ENCODE results near the gene CCDC87.

Gene CCDC87

DNA sequence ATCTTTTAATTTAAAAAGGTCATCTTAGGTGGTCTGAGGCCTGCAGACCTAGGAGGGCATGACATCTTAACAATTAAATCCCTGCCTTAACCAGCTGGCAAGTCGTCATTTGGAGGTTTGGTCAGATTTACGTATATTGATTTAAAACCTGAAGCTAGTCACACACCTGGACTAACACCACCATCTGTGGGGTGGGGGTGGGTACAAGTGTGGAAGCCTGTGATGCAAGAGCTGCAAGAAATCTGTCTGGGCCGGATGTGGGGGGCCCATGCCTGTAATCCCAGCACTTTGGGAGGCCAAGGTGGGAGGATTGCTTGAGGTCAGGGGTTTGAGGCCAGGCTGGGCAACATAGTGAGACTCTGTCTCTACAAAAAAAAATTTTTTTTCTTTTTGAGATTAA is 11.6 kb downstream of the CCDC87 start:
- no peak for DNase-seq (ENCODE audit: low spot score)

DNA sequence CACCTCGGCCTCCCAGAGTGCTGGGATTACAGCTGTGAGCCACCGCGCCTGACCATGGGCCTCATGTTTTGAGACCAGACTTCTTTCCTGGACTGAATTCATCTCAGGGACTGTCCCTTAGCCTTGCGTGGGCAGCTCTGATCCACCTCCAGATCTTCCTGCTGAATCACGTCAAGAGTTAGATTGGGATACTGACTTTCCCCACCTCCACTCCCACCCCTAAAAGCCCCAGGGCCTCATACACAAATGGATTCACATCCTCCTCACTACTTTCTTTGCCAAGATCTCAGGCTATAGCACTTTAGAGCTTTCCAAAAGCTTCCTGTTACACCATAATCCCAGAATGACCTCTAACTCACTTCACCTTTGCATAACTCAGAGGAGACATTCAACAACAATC is 12.1 kb downstream of the CCDC87 start:
- no peak for DNase-seq (ENCODE audit: low spot score)

DNA sequence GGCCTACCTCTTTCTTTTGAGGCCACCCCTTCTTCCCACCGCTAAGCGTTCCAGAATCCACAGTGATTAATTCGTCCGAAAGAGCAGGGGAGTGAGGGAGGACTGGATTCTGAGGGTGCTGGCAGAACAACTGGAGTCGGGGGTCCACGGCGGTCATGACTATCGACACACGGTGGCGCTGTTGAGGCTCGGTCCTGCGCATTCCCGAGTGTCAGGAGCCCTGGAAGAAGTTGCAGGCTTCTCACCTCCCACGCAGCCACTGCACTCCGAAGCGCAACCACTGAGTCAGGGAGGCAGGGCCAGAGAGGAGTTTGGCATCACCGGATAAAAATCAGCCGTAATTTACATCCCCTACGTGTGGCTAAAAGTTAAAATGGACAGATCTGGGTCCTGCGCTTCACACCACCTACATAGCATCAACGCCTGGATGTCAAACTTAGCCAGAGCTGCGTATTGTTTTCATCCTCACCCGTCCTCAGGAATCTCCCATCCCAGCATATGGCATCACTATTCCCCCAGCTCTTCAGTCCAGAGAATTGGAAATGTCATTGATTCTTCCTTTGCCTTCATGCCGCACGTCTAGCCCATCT is 13.8 kb downstream of the CCDC87 start:
- peak; percentile 34 for DNase-seq (ENCODE audit: low spot score)

DNA sequence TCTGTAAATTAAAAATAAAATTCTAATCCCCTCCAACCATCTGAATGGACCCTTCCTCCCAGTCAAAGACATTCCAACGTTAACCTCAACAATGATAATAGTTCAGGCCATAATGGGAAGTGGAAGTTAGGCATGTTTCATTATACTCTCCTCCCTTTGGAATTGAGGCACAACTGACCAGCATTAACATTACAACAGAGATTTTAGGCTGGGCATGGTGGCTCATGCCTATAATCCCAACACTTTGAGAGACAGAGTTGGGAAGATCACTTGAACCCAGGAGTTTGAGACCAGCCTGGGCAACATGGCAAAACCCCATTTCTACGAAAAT is 22.0 kb downstream of the CCDC87 start:
- no peak for DNase-seq (ENCODE audit: low spot score)

DNA sequence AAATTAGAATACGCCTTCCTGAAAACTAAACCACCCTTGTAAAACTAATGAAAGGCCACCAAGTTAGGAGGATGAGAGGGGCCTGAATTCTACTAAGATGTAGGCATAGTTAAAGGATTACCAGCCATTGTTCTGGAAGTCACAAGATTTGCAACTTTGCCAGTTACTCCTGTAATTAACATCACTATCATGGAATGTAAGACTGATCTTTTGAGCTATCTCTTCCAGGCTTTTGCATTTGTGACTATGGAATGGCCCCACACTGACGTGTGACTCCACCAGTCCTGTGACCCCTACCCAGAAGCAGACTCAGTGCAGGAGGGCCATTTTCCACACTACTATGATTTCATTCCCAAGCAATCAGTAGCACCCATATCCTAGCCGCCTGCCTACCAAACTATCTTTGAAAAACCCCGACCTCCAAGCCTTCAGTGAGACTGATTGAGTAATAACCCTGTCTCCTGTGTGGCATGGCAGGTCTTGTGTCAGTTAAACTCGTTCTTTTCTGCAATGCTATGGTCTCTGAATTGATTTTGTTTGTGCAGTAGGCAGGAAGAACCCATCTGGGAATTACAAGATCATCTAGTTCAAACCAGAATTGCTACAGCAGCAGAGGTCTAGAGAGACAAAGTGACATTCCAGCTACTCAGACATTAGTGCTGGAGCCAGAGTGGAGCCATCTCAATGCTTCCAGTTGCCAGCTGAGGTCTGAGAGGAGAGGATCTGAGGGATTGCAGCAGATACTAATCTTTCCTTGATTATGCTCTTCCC is 22.6 kb downstream of the CCDC87 start:
- DNase-seq (ENCODE audit: low spot score): no peak

DNA sequence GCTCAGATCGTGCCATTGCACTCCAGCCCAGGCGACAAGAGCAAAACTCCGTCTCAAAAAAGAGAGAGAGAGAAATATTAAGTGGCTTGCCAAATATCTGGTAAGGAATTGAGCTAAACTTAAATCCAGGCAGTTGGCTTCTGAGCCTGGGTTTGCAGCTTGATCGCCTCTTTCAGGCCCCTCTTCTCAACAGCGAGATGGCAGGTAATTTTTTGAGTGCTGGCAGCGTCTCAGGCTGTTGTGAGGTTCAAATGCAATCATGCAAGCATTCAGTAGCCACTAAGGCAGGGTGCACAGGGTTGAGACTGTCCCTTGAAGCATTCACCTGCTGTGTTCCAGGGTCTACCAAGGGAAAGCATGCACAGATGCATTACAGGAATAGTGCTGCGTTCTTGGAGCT is 23.8 kb downstream of the CCDC87 start:
- DNase-seq (ENCODE audit: low spot score): no peak

DNA sequence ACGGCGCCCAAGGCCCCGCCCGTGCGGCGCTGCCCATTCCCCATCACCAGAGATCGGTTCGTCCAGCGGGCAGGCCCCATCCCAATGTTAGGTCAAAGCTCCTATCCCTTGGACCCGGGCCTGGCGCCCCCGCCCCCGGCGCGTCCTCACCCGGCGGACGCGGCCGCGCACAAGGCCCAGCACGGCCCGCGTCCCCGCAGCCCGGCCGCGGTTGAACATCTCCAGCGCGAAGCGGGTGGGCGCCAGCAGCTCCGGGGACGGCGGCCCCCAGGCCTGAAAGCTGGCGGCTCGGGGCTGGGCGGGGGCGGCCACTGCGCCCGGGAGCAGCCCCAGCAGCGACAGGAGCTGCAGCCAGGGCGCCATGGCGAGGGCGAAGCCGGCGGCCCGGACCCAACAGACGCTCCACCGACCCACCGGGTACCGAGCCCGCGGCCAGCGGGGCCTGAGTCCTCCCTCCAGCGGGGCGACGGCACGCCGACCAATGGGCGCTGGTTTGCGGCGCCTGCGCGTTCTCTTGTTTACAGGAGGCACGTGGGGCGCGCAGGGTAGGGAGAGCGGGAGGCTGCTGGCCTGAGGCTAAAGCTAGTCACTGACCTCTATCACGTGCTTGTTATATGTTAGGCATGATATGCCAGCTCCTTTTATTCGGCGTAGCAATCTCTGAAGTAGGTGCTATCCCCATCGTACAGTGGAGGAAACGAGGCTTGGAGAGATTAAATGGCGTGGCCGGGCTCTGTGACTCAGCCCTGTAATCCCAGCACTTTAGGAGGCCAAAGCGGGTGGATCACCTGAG is 24.5 kb downstream of the CCDC87 start, which contains the start of gene CTSF:
TSS of gene CTSF (minus strand) at position 483 of the 793 bp plus-strand sequence. CDS start at position 363, 120 bp downstream.
- DNase-seq (ENCODE audit: low spot score): peak; percentile 85

DNA sequence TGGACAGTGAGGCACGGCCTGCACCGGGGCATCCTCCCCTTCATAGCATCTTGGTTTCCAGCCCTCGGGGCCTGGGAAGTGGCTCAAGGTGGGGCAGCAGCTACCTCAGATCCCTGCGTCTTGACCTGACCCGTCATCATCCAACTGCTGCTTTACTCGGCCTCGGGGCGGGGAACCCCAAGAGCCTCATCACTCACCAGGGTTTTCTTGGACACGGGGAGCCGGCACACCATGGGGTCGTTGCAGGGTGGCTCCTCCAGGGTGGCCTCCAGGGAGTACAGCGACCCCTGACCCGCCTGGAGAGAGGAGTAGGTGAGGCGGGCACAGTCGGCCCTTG is 25.1 kb downstream of the CCDC87 start:
- DNase-seq (ENCODE audit: low spot score): no peak

DNA sequence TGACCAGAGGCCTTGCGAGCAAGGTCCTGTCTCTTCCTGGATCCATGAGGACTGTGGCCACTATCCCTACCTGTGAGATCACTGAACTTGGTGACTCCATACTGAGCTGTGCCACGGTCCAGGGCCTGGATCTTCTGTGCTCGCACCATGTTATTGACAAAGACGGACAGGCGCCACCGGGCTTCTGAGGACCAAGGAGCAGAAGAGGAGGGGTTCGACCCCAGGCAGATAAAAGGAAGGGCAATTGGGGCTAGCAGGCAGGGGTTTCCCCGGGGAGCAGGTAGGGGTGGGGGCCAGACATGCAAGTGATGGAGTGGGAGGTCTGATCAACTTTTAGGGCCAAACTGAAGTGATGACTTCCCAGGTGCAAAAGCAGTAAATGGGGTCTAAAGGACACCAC is 26.6 kb downstream of the CCDC87 start:
- no peak for DNase-seq (ENCODE audit: low spot score)

DNA sequence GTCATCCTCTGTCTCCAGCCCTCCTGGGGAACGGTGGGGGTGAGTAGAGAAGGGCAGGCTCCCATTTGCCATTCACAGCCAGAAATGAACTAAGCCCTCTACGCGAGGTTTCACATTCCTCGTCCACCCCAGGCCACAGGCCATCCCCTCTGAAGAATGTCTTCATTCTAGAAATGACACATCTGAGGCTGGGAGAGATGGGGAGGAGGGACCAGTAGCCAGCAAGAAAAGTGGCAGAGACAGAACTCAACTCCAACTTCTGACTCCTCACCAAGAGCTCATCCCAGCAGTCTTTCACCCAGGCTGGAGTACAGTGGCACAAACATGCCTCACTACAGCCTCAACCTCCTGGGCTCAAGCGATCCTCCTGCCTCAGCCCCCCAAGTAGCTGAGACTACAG is 27.9 kb downstream of the CCDC87 start:
- DNase-seq (ENCODE audit: low spot score): no peak

DNA sequence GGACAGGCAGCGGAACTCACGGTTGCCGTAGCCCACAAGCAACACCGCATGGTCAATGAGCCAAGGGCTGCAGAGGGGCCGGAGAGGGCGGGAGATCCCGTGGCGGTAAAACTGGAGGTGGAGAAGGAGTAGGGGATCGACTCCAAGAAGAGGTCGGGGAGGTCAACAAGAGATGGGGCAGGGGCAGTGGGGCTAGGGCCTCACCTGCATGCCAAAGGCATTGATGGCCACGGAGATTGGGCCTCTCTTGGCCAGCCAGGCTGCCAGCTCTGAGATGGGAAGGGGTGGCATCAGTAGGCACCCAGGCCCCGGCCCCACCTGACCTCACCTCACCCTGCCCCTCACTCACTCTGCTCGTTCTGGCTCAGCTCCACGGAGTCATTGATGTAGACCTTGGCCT is 28.3 kb downstream of the CCDC87 start:
- no peak for DNase-seq (ENCODE audit: low spot score)

DNA sequence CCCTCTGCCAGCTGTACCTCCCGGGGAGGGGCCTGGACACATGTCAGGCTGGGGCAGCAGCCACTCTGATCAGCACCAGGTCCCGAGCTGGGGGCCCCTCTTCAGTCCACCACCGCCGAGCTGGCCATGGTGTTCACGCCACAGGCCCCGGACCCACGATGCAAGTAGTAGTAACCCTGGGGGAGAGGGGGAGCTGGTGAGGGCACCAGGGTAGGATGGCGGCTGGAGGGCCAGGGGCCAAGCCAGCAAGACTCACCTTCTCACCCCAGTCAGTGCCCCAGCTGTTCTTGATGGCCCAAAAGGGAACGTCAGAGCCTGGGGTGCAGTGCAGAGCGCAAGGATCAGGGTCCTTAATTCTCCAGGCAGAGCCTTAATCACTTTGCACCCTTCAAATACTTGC is 29.0 kb downstream of the CCDC87 start:
- DNase-seq (ENCODE audit: low spot score): no peak

DNA sequence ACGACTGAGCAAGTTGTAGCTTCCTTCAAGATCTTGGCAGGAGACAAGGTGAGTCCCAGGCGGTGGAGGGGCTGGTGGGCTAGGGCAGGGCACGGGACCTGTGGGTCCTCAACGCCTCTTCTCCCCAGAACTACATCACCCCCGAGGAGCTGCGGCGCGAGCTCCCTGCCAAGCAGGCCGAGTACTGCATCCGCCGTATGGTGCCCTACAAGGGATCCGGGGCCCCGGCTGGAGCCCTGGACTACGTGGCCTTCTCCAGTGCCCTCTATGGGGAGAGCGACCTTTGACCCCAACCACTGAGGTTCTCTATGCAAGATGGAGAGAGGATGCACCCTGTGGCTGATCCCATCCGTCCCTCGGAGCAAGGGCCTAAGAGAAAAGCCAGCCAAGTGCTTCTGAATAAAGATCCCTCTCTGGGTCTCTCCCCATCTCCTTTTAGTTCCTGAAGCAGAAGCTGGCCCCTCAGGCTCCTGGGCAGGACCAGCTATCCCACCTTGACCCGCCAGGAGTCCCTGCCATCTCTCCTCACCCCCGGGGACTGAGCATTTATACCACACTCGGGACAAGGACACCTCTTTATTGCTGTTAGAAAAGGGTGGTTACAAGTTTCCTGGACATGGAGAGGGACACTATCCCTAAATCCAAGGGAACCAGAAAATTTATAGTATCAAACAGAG is 29.8 kb downstream of the CCDC87 start:
- no peak for DNase-seq (ENCODE audit: low spot score)

DNA sequence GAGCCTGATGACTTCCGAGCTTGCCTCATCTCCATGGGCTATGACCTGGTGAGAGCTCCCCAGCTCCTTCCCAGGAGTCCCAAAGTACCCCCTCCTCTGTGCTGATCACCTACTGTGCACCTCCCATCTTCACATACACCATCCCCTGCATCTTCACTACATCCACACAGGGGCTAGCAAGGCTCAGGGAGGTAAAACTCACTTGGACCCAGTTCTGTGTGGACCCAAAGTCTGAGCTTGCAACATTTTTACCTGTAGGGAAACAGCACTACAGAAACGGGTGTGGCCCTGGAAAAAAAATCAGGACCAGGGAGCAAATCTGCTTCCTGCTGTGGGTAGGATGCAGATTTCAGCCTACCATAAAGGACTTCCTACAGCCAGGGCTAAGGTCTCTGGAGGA is 30.6 kb downstream of the CCDC87 start:
- DNase-seq (ENCODE audit: low spot score): no peak

DNA sequence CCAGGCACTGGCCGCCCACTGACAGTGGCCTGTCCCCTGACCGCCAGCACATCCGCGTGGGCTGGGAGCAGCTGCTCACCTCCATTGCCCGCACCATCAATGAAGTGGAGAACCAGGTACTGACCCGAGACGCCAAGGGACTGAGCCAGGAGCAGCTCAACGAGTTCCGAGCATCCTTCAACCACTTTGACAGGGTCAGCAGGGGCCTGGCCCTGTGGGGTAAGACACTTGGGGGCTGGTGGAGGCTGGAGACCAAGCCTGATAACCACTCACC is 31.0 kb downstream of the CCDC87 start:
- DNase-seq (ENCODE audit: low spot score): no peak

DNA sequence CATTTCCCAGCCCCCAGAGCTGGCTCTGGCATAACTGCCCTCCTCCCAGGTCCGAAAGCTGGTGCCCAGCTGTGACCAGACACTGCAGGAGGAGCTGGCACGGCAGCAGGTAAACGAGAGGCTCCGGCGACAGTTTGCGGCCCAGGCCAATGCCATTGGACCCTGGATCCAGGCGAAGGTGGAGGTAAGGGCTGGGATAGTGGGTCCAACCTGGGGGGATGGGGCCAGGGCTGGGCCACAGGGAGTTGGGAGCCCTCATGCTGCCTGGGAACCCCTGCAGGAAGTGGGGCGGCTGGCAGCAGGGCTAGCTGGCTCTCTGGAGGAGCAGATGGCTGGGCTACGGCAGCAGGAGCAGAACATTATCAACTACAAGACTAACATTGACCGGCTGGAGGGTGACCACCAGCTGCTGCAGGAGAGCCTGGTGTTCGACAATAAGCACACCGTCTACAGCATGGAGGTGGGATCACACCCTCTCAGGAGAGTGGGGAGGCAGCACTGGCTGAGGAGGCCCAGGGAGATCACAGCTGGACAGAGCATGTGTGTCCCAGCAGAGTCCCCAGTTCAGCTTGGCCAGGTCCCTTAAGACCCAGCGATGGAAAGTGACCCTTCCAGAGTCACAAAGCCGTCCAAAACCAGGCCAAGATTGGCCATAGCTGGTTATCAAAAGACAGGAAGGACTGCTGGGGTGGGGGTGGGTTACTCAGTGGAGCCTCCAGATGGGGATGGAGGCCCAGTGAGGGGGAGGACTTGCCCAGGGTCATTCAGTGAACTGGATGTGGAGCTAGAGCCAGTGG is 31.5 kb downstream of the CCDC87 start:
- DNase-seq (ENCODE audit: low spot score): no peak

DNA sequence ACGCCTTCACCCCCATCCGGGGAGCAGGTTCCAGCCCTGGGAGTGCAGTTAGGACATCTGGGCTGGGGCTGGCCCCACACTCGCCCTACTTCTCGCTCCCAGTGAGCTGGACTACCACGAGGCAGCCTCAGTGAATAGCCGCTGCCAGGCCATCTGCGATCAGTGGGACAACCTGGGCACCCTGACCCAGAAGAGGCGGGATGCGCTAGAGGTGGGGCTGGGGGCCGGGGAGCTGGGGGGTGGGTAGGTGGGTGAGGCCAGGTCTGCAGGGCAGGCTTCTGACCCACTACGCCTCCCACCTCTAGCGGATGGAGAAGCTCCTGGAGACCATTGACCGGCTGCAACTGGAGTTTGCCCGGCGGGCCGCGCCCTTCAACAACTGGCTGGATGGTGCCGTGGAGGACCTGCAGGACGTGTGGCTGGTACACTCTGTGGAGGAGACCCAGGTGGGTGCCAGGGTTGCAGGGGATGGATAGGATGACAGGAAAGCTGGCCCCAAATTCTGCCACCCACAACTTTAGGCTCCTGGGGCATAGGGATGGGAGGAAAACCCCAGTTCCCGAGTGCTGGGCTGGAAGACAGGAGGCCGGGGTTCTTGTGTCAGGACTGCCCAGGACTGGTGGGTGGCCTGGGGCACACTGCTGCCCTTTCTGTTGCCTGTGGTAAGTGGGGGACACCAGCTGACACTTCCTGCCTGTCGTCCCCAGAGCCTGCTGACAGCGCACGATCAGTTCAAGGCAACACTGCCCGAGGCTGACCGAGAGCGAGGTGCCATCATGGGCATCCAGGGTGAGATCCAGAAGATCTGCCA is 32.8 kb downstream of the CCDC87 start:
- DNase-seq (ENCODE audit: low spot score): no peak

DNA sequence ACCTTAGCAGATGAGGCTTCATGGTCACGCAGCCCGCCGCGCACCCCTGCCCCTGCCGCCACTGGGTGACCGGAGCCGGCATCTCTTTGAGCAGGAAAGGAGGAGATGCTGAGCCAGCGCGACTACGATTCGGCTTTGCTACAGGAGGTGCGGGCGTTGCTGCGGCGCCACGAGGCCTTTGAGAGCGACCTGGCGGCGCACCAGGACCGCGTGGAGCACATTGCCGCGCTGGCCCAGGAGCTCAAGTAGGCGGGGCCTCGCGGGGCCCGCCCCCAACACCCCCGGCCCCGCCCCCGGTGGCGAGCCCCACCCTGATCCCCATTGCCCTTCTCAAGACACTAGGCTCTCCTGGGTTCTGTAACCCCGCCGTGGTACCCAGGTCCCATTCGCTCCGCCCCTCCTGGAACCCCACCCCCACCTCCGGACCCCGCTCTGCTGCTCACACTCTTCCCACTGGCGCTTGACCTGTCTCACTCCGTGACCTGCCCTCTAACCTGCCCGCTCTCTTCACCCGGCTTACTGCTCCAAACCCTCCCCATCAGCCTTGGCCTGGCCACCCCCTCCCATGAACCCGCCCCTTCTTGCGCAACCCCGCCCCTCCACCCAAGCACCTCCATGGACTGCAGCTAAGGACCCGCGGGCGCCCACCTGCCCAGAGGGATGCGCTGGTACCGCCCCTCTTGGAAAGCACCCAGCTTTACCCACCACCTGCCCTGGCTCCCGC is 33.6 kb downstream of the CCDC87 start:
- no peak for DNase-seq (ENCODE audit: low spot score)

DNA sequence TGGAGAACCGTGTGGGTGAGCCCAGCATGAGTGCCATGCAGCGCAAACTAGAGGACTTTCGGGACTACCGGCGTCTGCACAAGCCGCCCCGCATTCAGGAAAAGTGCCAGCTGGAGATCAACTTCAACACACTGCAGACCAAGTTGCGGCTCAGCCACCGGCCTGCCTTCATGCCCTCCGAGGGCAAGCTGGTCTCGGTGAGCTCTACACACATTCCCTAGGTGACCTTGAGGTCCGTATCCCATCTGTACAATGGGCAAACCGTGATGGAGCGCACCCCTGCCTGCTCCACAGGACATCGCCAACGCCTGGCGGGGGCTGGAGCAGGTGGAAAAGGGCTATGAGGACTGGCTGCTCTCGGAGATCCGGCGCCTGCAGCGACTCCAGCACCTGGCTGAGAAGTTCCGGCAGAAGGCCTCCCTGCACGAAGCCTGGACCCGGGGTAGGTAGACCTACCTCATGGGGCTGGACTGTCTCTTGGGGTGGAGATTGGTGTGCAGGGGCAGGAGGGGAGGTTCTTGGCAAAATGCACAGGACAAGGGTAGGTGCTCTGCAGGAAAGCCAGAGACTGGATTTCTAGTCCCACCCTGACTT is 35.0 kb downstream of the CCDC87 start:
- no peak for DNase-seq (ENCODE audit: low spot score)

DNA sequence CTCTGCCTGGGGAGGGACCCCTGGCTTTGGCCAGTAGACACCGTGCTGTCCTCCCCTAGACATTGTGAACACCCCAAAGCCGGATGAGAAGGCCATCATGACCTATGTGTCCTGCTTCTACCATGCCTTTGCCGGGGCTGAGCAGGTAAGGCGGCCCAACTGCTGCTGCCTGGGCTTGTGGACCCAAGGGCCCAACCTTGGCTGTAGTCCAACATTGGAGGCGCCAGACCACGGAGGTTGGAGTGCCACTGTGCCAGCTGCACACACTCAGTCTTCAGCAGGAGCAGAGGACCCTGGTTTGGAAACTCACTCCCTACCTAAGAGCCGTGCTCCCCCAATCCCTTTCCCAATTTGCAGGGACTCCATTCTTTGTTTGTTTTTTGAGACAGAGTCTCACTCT is 36.8 kb downstream of the CCDC87 start:
- no peak for DNase-seq (ENCODE audit: low spot score)
